GM18526 (cell line): ENCODE measurements around the gene PLEKHG5.

Experiments used
- POLR2A ChIP-seq: IDR thresholded peaks from 3 replicates; pipeline ENCODE4 v1.6.1; 2011; ENCODE audit not compliant: insufficient read length; ENCODE audit errors: extremely low read depth

PLEKHG5 gene

GRCh38 chr1:6503884-6504602 is 12.6 kb upstream of the PLEKHG5 start:
- no peak for TF ChIP-seq POLR2A

GRCh38 chr1:6502000-6502891 is 10.8 kb upstream of the PLEKHG5 start:
- TF ChIP-seq POLR2A: no peak

- TF ChIP-seq POLR2A: no peak
Observed at GRCh38 chr1:6501279-6501813, 9.9 kb upstream of the PLEKHG5 start.

GRCh38 chr1:6500544-6501278 is 9.2 kb upstream of the PLEKHG5 start:
- TF ChIP-seq POLR2A: no peak

- no peak for TF ChIP-seq POLR2A
Observed at GRCh38 chr1:6499296-6499695, 7.8 kb upstream of the PLEKHG5 start.

GRCh38 chr1:6498576-6499111 is 7.2 kb upstream of the PLEKHG5 start:
- no peak for TF ChIP-seq POLR2A

- TF ChIP-seq POLR2A: no peak
Observed at GRCh38 chr1:6497867-6498575, 6.6 kb upstream of the PLEKHG5 start.

- TF ChIP-seq POLR2A: no peak
Observed at GRCh38 chr1:6497215-6497866, 5.9 kb upstream of the PLEKHG5 start.

- TF ChIP-seq POLR2A: no peak
Observed at GRCh38 chr1:6496890-6497214, 5.4 kb upstream of the PLEKHG5 start.

GRCh38 chr1:6496365-6496721 is 4.9 kb upstream of the PLEKHG5 start:
- no peak for TF ChIP-seq POLR2A

GRCh38 chr1:6495540-6496364 is 4.3 kb upstream of the PLEKHG5 start:
- TF ChIP-seq POLR2A: no peak

- TF ChIP-seq POLR2A: no peak
Observed at GRCh38 chr1:6495041-6495441, 3.6 kb upstream of the PLEKHG5 start.

GRCh38 chr1:6494627-6495026 is 3.2 kb upstream of the PLEKHG5 start:
- no peak for TF ChIP-seq POLR2A
